Measurements from ENCODE around the gene PRDM16.

Gene PRDM16

GRCh38 chr1:3289502-3289901, 220.5 kb downstream of the PRDM16 start:
- no peak overlapping the region for H3K4ac ChIP-seq (ENCODE audit: low read depth in 1 of 2, low read length in 2 of 2)
- no peak overlapping the region for H3K14ac ChIP-seq (ENCODE audit: low read length in 2 of 2)
- no peak overlapping the region for H4K8ac ChIP-seq (ENCODE audit: low read length)
- no peak overlapping the region for H3K9ac ChIP-seq (ENCODE audit: low read length)
- WGBS: 85% methylated on average over 11 of the region's 12 CpGs
- H4K91ac ChIP-seq (ENCODE audit: low read length): no peak overlapping the region
- no peak overlapping the region for H3K4me3 ChIP-seq (ENCODE audit: insufficient read depth in 1 of 2, low read depth in 1 of 2, low read length in 2 of 2)
- no peaks in the 10 kb centered on the region for H3K9me3 ChIP-seq (ENCODE audit: control insufficient read depth, low read length)
- H3K27ac ChIP-seq (ENCODE audit: low read length, poor library complexity, severe bottlenecking): no peak overlapping the region
- no peak overlapping the region for H2AK5ac ChIP-seq (ENCODE audit: low read length, severe bottlenecking)
- H2BK120ac ChIP-seq (ENCODE audit: low read depth, low read length): no peak overlapping the region
- no peak overlapping the region for H2BK12ac ChIP-seq (ENCODE audit: low read length in 2 of 2)
- H3K4me2 ChIP-seq (ENCODE audit: low read length, poor library complexity, severe bottlenecking): no peak overlapping the region
- no peaks in the 10 kb centered on the region for H3K79me1 ChIP-seq (replicated peaks; ENCODE audit: low read length, poor library complexity, severe bottlenecking)
- H2AFZ ChIP-seq (ENCODE audit: low read depth, low read length): no peak overlapping the region
- H3K27me3 ChIP-seq (ENCODE audit: control insufficient read depth in 1 of 2, insufficient read depth in 1 of 2, low read length in 2 of 2): peaks cover 0 to 88% of the 10 kb centered on the region in 2 experiments
- no peak for DNase-seq
- H3K18ac ChIP-seq (ENCODE audit: low read depth in 1 of 2, low read length in 2 of 2): no peak overlapping the region
- H3K36me3 ChIP-seq (ENCODE audit: control insufficient read depth in 1 of 2, insufficient read depth in 2 of 2, low read depth in 1 of 2, low read length in 2 of 2): no peaks in the 10 kb centered on the region
- no peak overlapping the region for H2BK15ac ChIP-seq (ENCODE audit: low read depth, poor library complexity, severe bottlenecking)
- H2BK5ac ChIP-seq (ENCODE audit: low read depth, low read length, poor library complexity, severe bottlenecking): no peak overlapping the region
- H3K23ac ChIP-seq (ENCODE audit: low read length in 2 of 2): no peak overlapping the region
- no peaks in the 10 kb centered on the region for H3K4me1 ChIP-seq (ENCODE audit: control insufficient read depth, insufficient read depth, low read depth, low read length)

GRCh38 chr1:3290438-3290837, 221.4 kb downstream of the PRDM16 start:
- no peaks in the 10 kb centered on the region for H3K79me1 ChIP-seq (replicated peaks; ENCODE audit: low read length, poor library complexity, severe bottlenecking)
- no peak overlapping the region for H3K18ac ChIP-seq (ENCODE audit: low read depth in 1 of 2, low read length in 2 of 2)
- H3K9ac ChIP-seq (ENCODE audit: low read length): no peak overlapping the region
- H2BK5ac ChIP-seq (ENCODE audit: low read depth, low read length, poor library complexity, severe bottlenecking): no peak overlapping the region
- H3K27ac ChIP-seq (ENCODE audit: low read length, poor library complexity, severe bottlenecking): no peak overlapping the region
- H3K4me3 ChIP-seq (ENCODE audit: insufficient read depth in 1 of 2, low read depth in 1 of 2, low read length in 2 of 2): no peak overlapping the region
- no peak overlapping the region for H4K91ac ChIP-seq (ENCODE audit: low read length)
- no peak overlapping the region for H2BK120ac ChIP-seq (ENCODE audit: low read depth, low read length)
- H3K23ac ChIP-seq (ENCODE audit: low read length in 2 of 2): no peak overlapping the region
- H3K36me3 ChIP-seq (ENCODE audit: control insufficient read depth in 1 of 2, insufficient read depth in 2 of 2, low read depth in 1 of 2, low read length in 2 of 2): no peaks in the 10 kb centered on the region
- H2AK5ac ChIP-seq (ENCODE audit: low read length, severe bottlenecking): no peak overlapping the region
- H2AFZ ChIP-seq (ENCODE audit: low read depth, low read length): no peak overlapping the region
- 88% methylated on average over 17 of the region's 17 CpGs for WGBS
- no peak overlapping the region for H3K4me2 ChIP-seq (ENCODE audit: low read length, poor library complexity, severe bottlenecking)
- H3K27me3 ChIP-seq (ENCODE audit: control insufficient read depth in 1 of 2, insufficient read depth in 1 of 2, low read length in 2 of 2): peaks cover under 1 to 86% of the 10 kb centered on the region in 2 experiments
- no peak overlapping the region for H2BK12ac ChIP-seq (ENCODE audit: low read length in 2 of 2)
- H4K8ac ChIP-seq (ENCODE audit: low read length): no peak overlapping the region
- no peak overlapping the region for H3K14ac ChIP-seq (ENCODE audit: low read length in 2 of 2)
- H3K4me1 ChIP-seq (ENCODE audit: control insufficient read depth, insufficient read depth, low read depth, low read length): no peaks in the 10 kb centered on the region
- H3K4ac ChIP-seq (ENCODE audit: low read depth in 1 of 2, low read length in 2 of 2): no peak overlapping the region
- no peaks in the 10 kb centered on the region for H3K9me3 ChIP-seq (ENCODE audit: control insufficient read depth, low read length)
- no peak overlapping the region for H2BK15ac ChIP-seq (ENCODE audit: low read depth, poor library complexity, severe bottlenecking)
- no peak for DNase-seq

GRCh38 chr1:3290915-3291314, 221.9 kb downstream of the PRDM16 start:
- Histone ChIP-seq H3K79me1 (replicated peaks; ENCODE audit: low read length, poor library complexity, severe bottlenecking) (no peaks in the 10 kb centered on the region), H3K4me1 (ENCODE audit: control insufficient read depth, insufficient read depth, low read depth, low read length) (no peaks in the 10 kb centered on the region), H2BK5ac (ENCODE audit: low read depth, low read length, poor library complexity, severe bottlenecking) (no peak overlapping the region), H3K9me3 (ENCODE audit: control insufficient read depth, low read length) (no peaks in the 10 kb centered on the region), H3K27me3 (ENCODE audit: control insufficient read depth in 1 of 2, insufficient read depth in 1 of 2, low read length in 2 of 2) (peaks cover 5 to 86% of the 10 kb centered on the region in 2 experiments), H3K4me3 (ENCODE audit: insufficient read depth in 1 of 2, low read depth in 1 of 2, low read length in 2 of 2) (no peak overlapping the region), H3K36me3 (ENCODE audit: control insufficient read depth in 1 of 2, insufficient read depth in 2 of 2, low read depth in 1 of 2, low read length in 2 of 2) (no peaks in the 10 kb centered on the region), H3K9ac (ENCODE audit: low read length) (no peak overlapping the region), H3K14ac (ENCODE audit: low read length in 2 of 2) (no peak overlapping the region), H2BK12ac (ENCODE audit: low read length in 2 of 2) (no peak overlapping the region), H3K27ac (ENCODE audit: low read length, poor library complexity, severe bottlenecking) (no peak overlapping the region), H3K4me2 (ENCODE audit: low read length, poor library complexity, severe bottlenecking) (no peak overlapping the region), H3K18ac (ENCODE audit: low read depth in 1 of 2, low read length in 2 of 2) (no peak overlapping the region), H2BK15ac (ENCODE audit: low read depth, poor library complexity, severe bottlenecking) (no peak overlapping the region), H2BK120ac (ENCODE audit: low read depth, low read length) (no peak overlapping the region), H4K8ac (ENCODE audit: low read length) (no peak overlapping the region), H3K23ac (ENCODE audit: low read length in 2 of 2) (no peak overlapping the region), H3K4ac (ENCODE audit: low read depth in 1 of 2, low read length in 2 of 2) (no peak overlapping the region), H2AFZ (ENCODE audit: low read depth, low read length) (no peak overlapping the region), H4K91ac (ENCODE audit: low read length) (no peak overlapping the region), H2AK5ac (ENCODE audit: low read length, severe bottlenecking) (no peak overlapping the region)
- 87% methylated on average over 15 of the region's 15 CpGs for WGBS
- no peak for DNase-seq

GRCh38 chr1:3292051-3292722, 223.2 kb downstream of the PRDM16 start:
- Histone ChIP-seq H3K4me3 (ENCODE audit: insufficient read depth in 1 of 2, low read depth in 1 of 2, low read length in 2 of 2) (no peak overlapping the region), H2AFZ (ENCODE audit: low read depth, low read length) (no peak overlapping the region), H2BK5ac (ENCODE audit: low read depth, low read length, poor library complexity, severe bottlenecking) (no peak overlapping the region), H3K9ac (ENCODE audit: low read length) (no peak overlapping the region), H2BK15ac (ENCODE audit: low read depth, poor library complexity, severe bottlenecking) (no peak overlapping the region), H3K4ac (ENCODE audit: low read depth in 1 of 2, low read length in 2 of 2) (no peak overlapping the region), H2BK12ac (ENCODE audit: low read length in 2 of 2) (no peak overlapping the region), H4K8ac (ENCODE audit: low read length) (no peak overlapping the region), H2AK5ac (ENCODE audit: low read length, severe bottlenecking) (no peak overlapping the region), H3K79me1 (replicated peaks; ENCODE audit: low read length, poor library complexity, severe bottlenecking) (no peaks in the 10 kb centered on the region), H3K36me3 (ENCODE audit: control insufficient read depth in 1 of 2, insufficient read depth in 2 of 2, low read depth in 1 of 2, low read length in 2 of 2) (no peaks in the 10 kb centered on the region), H3K27ac (ENCODE audit: low read length, poor library complexity, severe bottlenecking) (no peak overlapping the region), H3K9me3 (ENCODE audit: control insufficient read depth, low read length) (no peaks in the 10 kb centered on the region), H3K27me3 (ENCODE audit: control insufficient read depth in 1 of 2, insufficient read depth in 1 of 2, low read length in 2 of 2) (peaks cover 12 to 91% of the 10 kb centered on the region in 2 experiments), H4K91ac (ENCODE audit: low read length) (no peak overlapping the region), H3K14ac (ENCODE audit: low read length in 2 of 2) (no peak overlapping the region), H3K4me1 (ENCODE audit: control insufficient read depth, insufficient read depth, low read depth, low read length) (no peaks in the 10 kb centered on the region), H3K18ac (ENCODE audit: low read depth in 1 of 2, low read length in 2 of 2) (no peak overlapping the region), H2BK120ac (ENCODE audit: low read depth, low read length) (no peak overlapping the region), H3K4me2 (ENCODE audit: low read length, poor library complexity, severe bottlenecking) (no peak overlapping the region), H3K23ac (ENCODE audit: low read length in 2 of 2) (no peak overlapping the region)
- no peak for DNase-seq
- 88% methylated on average over 33 of the region's 33 CpGs for WGBS
